HepG2 (cell line): ENCODE results near the gene AXIN2. TPM values are rescaled to one million over a fixed set of nuclear protein-coding genes. Genes with fewer than 3 reads are reported as not detected.

Experiments
- ELF4 ChIP-seq: sonication (generic); formaldehyde crosslinking; IDR thresholded peaks from 2 replicates; pipeline ENCODE4 v1.5.0; 2020; ENCODE audit warnings: missing genetic modification reagents, mild to moderate bottlenecking, moderate library complexity, borderline replicate concordance
- HMGXB4 ChIP-seq, 2 experiments: sonication (generic) in 1 of 2; formaldehyde crosslinking in 1 of 2; IDR thresholded peaks; 2 replicates each; pipeline versions ENCODE4 v1.4.0 to v1.6.1; 2018 to 2020; ENCODE audit warnings: missing genetic modification reagents in 2 of 2, borderline replicate concordance in 1 of 2, low read depth in 1 of 2, mild to moderate bottlenecking in 1 of 2, missing biosample characterization in 1 of 2
- MAF1 ChIP-seq: sonication (generic); formaldehyde crosslinking; IDR thresholded peaks from 2 replicates; pipeline ENCODE4 v1.5.0; 2020; ENCODE audit warnings: missing genetic modification reagents, borderline replicate concordance
- PPARG ChIP-seq: conservative IDR thresholded peaks from 2 replicates; pipeline ENCODE4 v1.6.1; 2016; ENCODE audit warnings: missing biosample characterization, missing genetic modification reagents
- SRSF9 ChIP-seq: fragments of 200-400 bp; formaldehyde crosslinking; IDR thresholded peaks from 2 replicates; pipeline ENCODE4 v1.6.1; 2018; ENCODE audit warnings: borderline replicate concordance, mild to moderate bottlenecking, low read depth, low read length; ENCODE audit not compliant: insufficient read depth, poor library complexity, severe bottlenecking
- ZBTB8A ChIP-seq: sonication (generic); formaldehyde crosslinking; IDR thresholded peaks from 2 replicates; pipeline ENCODE4 v1.4.0; 2020; ENCODE audit warnings: mild to moderate bottlenecking, low read depth, missing genetic modification reagents, borderline replicate concordance
- ZNF142 ChIP-seq: sonication (generic); formaldehyde crosslinking; IDR thresholded peaks from 2 replicates; pipeline ENCODE4 v1.4.0; 2020; ENCODE audit warnings: missing genetic modification reagents
- ZNF580 ChIP-seq: IDR thresholded peaks from 2 replicates; pipeline ENCODE4 v1.6.1; 2016; ENCODE audit warnings: low read depth, borderline replicate concordance
- ZNF598 ChIP-seq: sonication (generic); formaldehyde crosslinking; IDR thresholded peaks from 2 replicates; pipeline ENCODE4 v1.5.1; 2020; ENCODE audit warnings: mild to moderate bottlenecking, missing genetic modification reagents, borderline replicate concordance
- ZNF607 ChIP-seq: sonication (generic); formaldehyde crosslinking; IDR thresholded peaks from 2 replicates; pipeline ENCODE4 v1.5.1; 2020; ENCODE audit warnings: missing genetic modification reagents, mild to moderate bottlenecking, borderline replicate concordance
- ZNF619 ChIP-seq: sonication (generic); formaldehyde crosslinking; IDR thresholded peaks from 2 replicates; pipeline ENCODE4 v1.4.0; 2020; ENCODE audit warnings: mild to moderate bottlenecking, missing genetic modification reagents
- ZNF776 ChIP-seq: sonication (generic); formaldehyde crosslinking; IDR thresholded peaks from 2 replicates; pipeline ENCODE4 v1.4.0; 2020; ENCODE audit warnings: mild to moderate bottlenecking, missing genetic modification reagents
- polyA plus RNA-seq, 8 experiments: library from polyadenylated mRNA; depleted of rRNA in 3 of 8; stranded (reverse) in 7 of 8; unstranded in 1 of 8; fragments of >200 nt; fragmentation: Illumina TruSeq in 4 of 8; extraction: Trizol in 4 of 8; gene quantifications; 2 replicates each; pipeline versions ENCODE4 v1.2.1 to v1.2.3, GENCODE V29; 2011 to 2016; ENCODE audit warnings: low read depth in 4 of 8, missing spikeins in 1 of 8, mixed read lengths in 1 of 8; ENCODE audit not compliant: insufficient read depth in 1 of 8
- total RNA-seq, 5 experiments: library from RNA; depleted of rRNA; stranded (reverse); fragments of >200 nt; fragmentation: Illumina TruSeq; extraction: Trizol; gene quantifications; 2 replicates each; pipeline ENCODE4 v1.2.3, GENCODE V29; 2016; ENCODE audit warnings: low read depth in 1 of 5
- TF ChIP-seq, protein P1 (sequence below): sonication (generic); formaldehyde crosslinking; IDR thresholded peaks from 2 replicates; pipeline ENCODE4 v1.4.0; 2020; ENCODE audit warnings: missing genetic modification reagents
- TF ChIP-seq, protein P2 (sequence below): sonication (generic); formaldehyde crosslinking; IDR thresholded peaks from 2 replicates; pipeline ENCODE4 v1.5.0; 2020; ENCODE audit warnings: mild to moderate bottlenecking, missing genetic modification reagents

The AXIN2 gene
- total and polyA plus RNA-seq, 2 of the 13 experiments (the other 11 are each of a cell fraction or from before 2014, with no cell fraction given), result 58.6 to 63.4 TPM

DNA sequence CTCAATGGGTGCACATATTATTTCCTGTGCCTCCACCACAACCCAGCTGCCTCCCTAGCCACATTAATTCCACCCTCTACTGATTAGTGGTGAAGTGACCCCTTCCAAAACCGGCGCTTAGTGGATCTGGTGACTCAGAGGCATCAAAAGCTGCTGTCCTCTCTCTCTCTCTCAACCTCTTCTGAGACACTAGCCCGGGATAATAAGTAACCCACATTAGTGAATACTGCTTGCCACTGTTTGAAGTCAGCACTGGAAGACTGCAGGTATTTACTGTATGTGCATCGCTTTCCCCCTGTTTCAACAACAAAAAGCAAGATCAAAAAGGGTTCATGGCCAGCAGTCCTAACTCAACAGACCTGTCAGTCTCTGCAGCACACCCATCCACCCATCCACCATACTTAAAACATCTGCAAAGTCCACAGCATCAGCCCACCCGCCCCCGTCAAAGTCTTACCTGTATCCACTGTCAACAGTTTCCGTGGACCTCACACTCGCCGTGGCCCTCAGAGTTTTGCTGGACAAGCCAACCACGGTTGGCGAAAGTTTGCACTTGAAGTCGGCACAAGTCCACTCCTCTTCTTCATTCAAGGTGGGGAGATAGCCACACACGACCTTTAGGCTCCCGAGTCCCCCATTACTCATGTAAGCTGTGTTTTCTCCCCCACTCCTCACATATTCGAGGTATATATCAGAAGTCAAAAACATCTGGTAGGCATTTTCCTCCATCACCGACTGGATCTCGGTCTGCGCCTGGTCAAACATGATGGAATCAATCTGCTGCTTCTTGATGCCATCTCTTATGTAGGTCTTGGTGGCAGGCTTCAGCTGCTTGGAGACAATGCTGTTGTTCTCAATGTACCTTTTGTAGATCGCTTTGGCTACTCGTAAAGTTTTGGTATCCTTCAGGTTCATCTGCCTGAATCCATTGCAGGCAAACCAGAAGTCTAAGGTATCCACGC lies 3.8 kb downstream of the AXIN2 start (continued):
- TF ChIP-seq SRSF9 (no peak), ZNF142 (CRISPR knock-in tag) (no peak), MAF1 (CRISPR knock-in tag) (no peak), ZBTB8A (CRISPR knock-in tag) (no peak), ZNF776 (no peak), ZNF598 (peak; percentile 78; the same call in 1 of the 2 replicates), PPARG (peak; percentile 83), HMGXB4 (CRISPR knock-in tag; IDR thresholded peaks at IDR 0.05; ENCODE audit: borderline replicate concordance in 1 of 2, low read depth in 1 of 2) (peak; percentile 29 to 84; a peak in 3 of 4 replicates), ZNF607 (CRISPR knock-in tag) (no peak; the same call in 1 of the 2 replicates), ELF4 (CRISPR knock-in tag) (peak; percentile 85), ZNF580 (CRISPR knock-in tag) (peak; percentile 79; the same call in 1 of the 2 replicates), ZNF619 (CRISPR knock-in tag) (no peak)
- TF ChIP-seq, protein P1, sequence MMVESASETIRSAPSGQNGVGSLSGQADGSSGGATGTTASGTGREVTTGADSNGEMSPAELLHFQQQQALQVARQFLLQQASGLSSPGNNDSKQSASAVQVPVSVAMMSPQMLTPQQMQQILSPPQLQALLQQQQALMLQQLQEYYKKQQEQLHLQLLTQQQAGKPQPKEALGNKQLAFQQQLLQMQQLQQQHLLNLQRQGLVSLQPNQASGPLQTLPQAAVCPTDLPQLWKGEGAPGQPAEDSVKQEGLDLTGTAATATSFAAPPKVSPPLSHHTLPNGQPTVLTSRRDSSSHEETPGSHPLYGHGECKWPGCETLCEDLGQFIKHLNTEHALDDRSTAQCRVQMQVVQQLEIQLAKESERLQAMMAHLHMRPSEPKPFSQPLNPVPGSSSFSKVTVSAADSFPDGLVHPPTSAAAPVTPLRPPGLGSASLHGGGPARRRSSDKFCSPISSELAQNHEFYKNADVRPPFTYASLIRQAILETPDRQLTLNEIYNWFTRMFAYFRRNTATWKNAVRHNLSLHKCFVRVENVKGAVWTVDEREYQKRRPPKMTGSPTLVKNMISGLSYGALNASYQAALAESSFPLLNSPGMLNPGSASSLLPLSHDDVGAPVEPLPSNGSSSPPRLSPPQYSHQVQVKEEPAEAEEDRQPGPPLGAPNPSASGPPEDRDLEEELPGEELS, result peak; percentile 99
- TF ChIP-seq, protein P2, sequence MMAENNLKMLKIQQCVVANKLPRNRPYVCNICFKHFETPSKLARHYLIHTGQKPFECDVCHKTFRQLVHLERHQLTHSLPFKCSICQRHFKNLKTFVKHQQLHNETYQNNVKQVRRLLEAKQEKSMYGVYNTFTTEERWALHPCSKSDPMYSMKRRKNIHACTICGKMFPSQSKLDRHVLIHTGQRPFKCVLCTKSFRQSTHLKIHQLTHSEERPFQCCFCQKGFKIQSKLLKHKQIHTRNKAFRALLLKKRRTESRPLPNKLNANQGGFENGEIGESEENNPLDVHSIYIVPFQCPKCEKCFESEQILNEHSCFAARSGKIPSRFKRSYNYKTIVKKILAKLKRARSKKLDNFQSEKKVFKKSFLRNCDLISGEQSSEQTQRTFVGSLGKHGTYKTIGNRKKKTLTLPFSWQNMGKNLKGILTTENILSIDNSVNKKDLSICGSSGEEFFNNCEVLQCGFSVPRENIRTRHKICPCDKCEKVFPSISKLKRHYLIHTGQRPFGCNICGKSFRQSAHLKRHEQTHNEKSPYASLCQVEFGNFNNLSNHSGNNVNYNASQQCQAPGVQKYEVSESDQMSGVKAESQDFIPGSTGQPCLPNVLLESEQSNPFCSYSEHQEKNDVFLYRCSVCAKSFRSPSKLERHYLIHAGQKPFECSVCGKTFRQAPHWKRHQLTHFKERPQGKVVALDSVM (CRISPR knock-in tag), result no peak; the same call in 1 of the 2 replicates
